HG03139 (cell line): ENCODE results near the gene PLSCR3.

Experiments
- ATAC-seq: cut with Tn5 transposase; IDR thresholded peaks from one replicate; pipeline ENCODE4 v1.9.1; 2021; ENCODE audit not compliant: unreplicated experiment

Gene PLSCR3

DNA sequence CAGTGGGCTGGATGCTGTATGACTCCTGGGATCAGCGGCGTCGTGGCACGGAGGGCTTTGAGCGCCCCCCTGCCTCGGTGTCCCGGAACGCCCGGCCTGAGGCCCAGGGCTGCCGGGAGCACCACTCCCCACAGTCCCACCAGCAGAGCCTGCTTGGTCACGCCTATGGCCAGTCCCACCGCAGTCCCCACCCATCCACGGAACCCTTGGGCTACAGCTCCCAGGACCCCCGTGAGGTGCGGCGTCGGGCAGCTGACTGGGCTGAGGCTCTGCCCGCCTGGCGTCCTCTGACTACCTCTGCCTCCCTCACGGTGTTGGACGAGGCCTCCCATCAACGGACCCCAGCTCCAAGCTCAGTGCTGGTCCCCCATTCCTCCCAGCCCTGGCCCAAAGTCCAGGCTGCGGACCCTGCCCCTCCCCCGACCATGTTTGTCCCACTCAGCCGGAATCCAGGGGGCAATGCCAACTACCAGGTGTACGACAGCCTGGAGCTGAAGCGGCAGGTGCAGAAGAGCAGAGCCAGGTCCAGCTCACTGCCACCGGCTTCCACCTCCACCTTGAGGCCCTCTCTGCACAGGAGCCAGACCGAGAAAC lies 32.7 kb upstream of the PLSCR3 start:
- ATAC-seq: no peak

DNA sequence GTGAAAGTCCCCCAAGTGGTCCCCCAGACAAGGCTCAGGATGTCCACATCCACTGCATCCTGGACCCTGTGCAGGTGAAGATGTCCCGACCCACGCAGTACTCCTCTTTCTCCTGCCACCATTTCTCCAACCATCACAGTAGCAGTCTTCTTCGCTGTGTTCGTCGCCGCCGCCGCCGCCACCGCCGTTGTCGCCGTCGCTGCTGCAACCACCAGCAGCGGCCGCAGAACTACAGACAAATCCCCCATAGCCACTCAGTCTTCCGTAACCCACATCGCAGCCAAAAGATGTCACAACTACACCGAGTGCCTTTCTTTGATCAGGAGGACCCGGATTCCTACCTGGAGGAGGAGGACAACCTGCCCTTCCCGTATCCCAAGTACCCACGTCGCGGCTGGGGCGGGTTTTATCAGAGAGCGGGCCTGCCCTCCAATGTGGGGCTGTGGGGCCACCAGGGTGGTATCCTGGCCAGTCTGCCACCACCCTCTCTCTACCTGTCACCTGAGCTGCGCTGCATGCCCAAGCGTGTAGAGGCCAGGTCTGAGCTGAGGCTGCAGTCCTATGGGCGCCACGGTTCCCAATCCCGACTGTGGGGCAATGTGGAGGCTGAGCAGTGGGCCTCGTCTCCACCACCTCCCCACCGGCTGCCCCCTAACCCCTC lies 32.0 kb upstream of the PLSCR3 start:
- no peak for ATAC-seq

DNA sequence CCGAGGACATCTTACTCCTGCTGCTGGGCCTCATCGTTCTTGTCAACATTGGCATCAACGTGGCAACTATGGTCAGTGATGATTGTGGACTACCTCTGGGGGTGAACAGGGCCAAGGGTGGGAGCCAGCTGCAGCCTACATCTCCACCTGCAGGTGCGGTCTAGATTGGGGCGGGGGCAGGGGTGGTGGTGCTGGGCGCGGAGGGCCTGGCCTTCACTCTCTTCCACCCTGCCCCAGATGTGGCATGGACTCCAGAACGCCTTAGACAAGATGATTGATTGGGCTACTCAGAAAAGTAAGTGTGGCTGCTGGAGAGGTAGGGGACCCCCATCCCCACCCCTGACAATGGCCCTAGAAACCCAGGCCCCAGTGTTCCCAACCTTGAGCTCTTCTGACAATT lies 31.4 kb upstream of the PLSCR3 start:
- ATAC-seq: no peak

DNA sequence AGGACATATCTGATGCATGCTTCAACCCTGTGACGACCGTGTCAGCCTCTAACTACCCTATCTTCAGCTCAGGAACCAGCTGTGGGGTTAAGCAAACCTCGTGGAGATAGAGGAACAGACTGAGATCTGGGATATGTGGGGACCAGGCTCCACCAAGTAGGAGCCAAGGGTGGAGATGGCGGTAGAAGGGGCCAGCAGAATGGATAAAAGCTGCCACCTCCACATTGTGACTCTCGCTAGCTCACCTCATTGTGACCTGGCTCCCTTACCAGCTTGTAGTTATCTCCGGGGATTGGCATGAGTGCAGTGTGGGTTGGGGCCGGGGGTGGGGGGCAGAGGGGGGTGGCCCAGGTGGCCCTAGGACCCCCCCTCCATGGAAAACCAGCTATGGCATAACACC lies 31.0 kb upstream of the PLSCR3 start, which contains the start of gene SPEM2:
Gene SPEM2 (plus strand): TSS at position 301 of the 400 bp plus-strand sequence. CDS start 73 bp downstream, at position 374.
- no peak for ATAC-seq

DNA sequence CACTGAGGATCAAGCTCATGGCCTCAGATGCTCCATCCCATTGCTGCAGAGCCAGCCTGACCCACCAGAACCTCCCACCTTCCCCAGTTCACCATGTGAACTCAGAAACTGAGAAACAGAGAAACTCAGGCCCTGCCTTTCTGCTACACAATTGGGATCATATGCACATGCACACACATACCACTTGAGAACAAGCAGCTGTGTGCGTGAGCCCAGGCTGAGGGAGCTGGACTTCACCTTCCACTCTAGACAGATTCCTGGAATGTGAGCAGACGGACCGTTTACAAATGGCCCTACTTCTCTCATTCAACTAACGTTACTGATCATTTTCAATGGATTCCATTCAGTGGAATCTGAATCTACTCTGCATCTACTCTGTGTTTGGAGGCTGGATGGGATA lies 29.4 kb upstream of the PLSCR3 start:
- ATAC-seq: no peak

DNA sequence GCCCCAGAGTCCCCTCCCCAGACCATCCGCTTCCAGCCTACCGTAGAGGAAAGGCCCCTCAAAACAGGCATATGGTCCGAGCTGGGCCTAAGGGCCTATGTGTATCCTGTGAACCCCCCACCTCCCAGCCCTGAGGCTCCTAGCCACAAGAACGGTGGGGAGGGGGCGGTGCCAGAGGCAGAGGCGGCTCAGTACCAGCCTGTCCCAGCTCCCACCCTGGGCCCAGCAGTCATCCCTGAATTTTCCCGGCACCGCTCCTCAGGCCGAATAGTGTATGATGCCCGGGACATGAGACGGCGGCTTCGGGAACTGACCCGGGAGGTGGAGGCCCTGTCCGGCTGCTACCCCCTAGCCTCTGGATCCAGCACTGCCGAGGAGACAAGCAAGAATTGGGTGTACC lies 26.9 kb upstream of the PLSCR3 start:
- no peak for ATAC-seq

DNA sequence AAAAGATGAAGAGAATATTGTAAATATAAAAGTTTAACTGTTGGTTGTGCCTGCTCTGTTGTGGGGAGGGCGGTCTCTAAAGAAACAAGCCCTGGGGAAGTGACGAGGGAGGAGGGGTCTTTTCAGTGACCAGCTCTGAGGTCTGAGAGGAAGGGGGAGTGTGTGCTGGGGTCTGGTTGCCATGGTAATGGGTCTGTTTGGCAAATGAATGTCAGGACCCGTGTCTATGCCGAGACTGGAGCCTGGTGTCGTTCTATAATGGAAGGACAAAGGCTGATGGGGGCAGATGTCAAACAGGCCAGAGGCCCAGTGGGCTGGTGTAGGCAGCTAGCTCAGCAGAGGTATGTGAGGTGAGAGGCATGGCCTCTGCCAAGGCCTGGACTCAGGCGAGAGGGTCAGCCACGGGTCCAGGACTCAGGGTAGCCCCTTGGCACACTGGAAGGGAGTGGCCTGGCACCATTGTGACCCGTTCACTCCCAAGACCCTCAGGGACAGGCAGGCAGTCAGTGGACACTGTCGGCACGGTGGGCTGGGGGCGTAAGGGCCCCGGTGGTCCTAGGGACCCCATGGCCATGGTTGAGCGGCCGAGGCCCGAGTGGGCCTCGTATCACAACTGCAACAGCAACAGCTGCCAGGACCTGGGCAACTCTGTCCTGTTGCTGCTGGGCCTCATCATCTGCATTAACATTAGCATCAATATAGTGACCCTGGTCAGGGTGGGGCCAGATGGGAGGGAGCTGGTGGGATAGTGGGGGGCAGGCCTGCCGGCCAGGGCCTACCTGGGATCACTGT lies 25.7 kb upstream of the PLSCR3 start, which contains the start of gene SPEM1:
Gene SPEM1 (plus strand): TSS at position 506 of the 792 bp plus-strand sequence. CDS start 61 bp downstream, at position 567.
- ATAC-seq: no peak

DNA sequence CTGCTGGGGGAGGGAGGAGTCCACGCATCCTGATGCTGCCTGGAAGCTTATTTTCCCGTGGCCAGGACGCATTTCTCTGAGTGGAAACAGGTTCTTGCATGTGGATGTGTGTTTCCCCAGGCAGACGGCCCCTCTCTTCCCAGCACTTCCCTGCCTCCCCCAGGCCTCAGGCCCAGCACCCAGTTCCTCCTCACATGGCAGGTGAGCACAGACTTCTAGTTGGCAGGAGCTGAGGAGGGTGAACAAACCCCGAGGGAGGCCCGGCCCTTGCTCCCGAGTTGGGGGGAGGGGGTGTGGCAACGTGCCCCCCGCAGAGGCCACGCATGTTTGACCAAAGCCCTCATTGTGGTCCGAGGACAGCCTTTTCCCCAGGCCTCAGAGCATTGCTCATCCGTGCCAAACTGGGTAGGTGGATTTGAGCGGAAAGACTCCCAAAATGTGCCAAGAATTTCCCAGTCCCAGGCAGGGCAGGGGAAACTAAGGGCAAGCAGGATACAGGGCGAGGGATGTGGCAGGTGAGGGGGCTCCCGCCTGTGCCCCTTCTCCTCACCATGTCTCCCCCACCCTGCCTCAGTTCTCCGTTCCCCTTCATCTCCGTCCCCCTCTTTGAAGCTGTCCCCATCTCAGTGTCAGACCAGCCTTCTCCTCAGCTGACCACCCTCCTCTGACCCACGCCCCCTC lies 24.3 kb upstream of the PLSCR3 start:
- ATAC-seq: no peak

DNA sequence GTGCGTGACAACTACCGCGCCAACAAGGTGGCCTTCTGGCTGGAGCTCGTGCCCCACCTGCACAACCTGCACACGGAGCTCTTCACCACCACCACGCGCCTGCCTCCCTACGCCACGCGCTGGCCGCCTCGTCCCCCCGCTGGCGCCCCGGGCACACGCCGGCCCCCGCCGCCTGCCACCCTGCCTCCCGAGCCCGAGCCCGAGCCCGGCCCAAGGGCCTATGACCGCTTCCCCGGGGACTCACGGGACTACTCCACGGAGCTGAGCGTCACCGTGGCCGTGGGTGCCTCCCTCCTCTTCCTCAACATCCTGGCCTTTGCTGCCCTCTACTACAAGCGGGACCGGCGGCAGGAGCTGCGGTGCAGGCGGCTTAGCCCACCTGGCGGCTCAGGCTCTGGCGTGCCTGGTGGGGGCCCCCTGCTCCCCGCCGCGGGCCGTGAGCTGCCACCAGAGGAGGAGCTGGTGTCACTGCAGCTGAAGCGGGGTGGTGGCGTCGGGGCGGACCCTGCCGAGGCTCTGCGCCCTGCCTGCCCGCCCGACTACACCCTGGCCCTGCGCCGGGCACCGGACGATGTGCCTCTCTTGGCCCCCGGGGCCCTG lies 22.8 kb upstream of the PLSCR3 start:
- ATAC-seq: no peak

DNA sequence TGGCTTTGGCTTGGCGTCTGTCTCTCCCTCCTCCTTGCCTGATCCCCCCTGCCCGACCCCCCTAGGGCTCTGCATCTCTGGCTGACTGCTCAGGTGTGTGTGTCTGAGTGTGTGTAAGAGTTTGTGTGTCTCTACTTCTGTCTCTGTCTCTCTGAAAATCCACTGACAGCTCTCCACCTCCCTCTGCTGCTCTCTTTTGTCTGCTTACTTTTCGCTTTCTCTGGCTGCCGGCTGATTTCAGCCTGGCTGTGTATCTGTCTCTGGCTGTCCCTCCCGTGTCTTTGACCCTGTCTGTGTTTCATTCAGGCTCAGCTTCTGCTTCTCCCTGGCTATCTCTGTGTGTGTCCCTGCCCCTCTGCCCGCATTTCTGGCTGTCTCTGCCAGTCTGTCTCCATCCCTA lies 22.0 kb upstream of the PLSCR3 start:
- no peak for ATAC-seq

DNA sequence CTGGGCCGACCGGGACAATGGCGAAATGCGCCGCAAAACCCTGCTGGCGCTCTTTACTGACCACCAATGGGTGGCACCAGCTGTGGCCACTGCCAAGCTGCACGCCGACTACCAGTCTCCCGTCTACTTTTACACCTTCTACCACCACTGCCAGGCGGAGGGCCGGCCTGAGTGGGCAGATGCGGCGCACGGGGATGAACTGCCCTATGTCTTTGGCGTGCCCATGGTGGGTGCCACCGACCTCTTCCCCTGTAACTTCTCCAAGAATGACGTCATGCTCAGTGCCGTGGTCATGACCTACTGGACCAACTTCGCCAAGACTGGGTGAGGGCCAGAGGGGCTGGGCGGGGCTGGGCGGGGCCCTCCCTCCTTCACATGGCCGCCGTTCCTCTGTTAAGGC lies 21.5 kb upstream of the PLSCR3 start:
- ATAC-seq: no peak

DNA sequence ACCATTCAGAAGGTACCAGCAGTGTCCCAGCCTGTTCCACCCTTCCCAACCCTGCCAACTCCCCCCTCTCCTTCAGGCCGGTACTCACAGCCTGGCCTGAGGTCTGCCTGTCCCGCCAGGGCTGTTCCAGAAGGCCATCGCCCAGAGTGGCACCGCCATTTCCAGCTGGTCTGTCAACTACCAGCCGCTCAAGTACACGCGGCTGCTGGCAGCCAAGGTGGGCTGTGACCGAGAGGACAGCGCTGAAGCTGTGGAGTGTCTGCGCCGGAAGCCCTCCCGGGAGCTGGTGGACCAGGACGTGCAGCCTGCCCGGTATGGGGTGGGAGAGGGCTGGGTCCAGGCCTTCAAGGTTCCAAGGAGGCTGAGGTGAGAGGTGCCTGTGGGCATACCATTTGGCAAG lies 20.5 kb upstream of the PLSCR3 start:
- no peak for ATAC-seq

DNA sequence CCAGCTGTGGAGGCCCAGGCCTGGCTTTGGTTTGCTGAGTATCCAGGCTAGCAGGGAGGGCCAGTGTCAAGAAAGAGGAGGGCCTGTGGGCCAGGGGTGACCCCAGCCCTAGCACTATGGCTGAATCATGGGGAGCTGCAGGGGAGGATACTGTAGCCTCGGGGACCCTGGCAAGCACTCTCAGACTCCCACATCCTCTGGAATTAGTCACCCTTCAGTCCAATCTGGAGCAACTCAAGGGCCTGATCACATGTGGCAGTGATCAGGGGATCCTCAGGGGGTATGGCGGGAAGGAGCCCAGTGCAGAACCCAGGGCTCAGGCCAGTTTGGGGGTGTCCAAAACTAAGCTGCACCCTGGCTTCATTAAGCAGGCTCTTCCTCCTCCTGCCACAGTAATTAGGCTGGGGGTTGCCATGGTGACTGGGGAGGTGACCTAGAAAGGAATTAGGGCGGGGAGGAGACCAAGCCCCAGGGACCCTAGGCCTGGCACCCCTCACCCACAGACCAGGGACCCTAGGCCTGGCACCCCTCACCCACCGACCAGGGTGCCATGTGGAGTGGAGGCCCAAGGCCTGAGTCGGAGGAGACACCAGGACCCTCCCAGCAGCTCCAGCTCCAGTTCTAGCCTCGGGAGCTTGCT lies 19.1 kb upstream of the PLSCR3 start:
- ATAC-seq: no peak

DNA sequence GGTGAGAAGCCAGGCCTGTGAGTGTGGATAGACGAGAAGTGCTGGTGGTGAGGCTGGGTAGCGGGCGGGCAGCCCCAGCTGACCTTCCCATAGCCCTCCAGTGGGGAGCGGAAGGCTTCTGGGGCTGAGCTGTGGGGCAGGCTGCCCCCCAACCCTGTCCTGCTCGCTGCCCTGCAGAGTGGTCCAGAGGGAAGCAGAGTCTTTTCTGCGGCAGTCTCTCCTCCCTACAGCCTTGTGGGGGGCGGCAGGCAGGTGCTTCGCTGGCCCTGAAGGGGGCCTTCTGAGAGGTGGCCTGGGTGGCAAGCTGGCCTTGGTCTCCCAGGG lies 17.1 kb upstream of the PLSCR3 start:
- no peak for ATAC-seq

DNA sequence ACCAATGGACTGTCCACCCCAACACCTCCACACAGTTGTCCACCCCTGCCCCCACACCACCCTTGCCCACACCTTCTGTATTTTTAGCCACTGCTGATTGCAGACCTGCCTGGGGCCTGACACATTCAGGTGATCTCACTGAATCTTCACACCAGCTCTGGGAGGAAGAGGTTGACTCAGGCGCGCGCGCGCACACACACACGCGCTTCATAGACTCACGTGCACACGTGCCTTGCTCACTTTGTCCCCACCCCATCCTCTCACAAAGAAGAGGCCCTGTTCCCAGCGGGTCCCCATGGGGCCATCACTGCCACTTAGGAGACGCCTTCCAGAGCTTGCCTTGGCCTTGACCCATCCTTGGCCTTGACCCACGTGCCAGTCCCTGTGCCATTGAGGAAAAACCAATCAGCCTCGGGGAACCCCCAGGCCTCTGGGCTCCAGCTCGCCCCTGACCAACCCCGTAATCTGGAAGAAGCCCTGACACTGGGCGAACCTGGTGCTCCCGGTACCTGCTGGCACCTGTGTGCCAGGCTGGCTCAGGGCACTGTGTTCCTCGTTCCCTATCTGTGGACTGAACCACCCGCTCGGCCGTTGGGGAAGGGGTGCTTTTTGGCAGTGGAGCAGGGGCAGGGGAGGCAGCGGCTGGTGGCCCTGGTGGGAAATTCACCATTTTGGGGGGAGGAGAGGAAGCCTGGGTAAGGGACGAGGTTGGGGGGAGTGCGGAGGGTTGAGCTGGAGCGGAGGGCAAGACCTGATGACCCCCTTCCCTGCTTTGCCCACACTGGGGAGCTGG lies 16.5 kb upstream of the PLSCR3 start:
- no peak for ATAC-seq

DNA sequence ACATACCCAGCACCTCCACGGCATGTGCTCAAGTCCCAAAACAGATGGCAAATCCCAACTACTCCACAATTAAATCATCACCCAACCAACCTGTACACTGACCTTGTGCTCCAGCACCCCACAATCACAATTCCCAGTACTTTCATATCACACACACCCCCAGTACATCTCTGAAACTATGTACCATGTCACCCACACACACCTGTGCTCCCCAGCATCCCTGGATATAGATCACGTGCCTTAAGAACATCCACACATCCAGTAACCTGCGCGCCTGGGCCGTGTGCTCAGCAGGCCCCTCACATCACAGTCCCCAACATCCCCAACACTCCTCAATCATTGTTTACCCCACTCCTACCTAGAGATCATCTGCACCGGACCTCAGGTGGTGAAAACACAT lies 15.4 kb upstream of the PLSCR3 start:
- no peak for ATAC-seq

DNA sequence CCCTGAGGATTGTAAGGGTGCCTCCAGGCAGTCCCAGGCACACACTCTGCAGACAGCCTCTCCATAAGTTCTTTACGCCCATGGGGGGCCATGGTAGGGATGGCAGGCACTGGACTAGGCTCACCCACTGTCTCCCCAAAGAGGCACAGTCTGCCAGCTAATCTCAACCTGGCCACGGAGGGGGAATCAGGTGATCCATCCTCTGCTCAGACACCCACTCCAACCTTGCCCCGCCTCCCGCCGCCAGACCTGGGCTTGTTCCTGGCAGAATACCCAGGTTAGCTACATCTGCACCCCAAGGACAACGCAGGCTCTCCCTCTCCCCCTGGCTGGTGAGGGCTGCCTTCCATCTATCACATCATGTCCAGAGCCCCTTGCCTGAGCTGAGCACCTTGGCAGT lies 14.5 kb upstream of the PLSCR3 start:
- no peak for ATAC-seq

DNA sequence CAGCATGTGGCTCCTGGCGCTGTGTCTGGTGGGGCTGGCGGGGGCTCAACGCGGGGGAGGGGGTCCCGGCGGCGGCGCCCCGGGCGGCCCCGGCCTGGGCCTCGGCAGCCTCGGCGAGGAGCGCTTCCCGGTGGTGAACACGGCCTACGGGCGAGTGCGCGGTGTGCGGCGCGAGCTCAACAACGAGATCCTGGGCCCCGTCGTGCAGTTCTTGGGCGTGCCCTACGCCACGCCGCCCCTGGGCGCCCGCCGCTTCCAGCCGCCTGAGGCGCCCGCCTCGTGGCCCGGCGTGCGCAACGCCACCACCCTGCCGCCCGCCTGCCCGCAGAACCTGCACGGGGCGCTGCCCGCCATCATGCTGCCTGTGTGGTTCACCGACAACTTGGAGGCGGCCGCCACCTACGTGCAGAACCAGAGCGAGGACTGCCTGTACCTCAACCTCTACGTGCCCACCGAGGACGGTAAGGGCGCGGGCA lies 14.0 kb upstream of the PLSCR3 start:
- no peak for ATAC-seq

DNA sequence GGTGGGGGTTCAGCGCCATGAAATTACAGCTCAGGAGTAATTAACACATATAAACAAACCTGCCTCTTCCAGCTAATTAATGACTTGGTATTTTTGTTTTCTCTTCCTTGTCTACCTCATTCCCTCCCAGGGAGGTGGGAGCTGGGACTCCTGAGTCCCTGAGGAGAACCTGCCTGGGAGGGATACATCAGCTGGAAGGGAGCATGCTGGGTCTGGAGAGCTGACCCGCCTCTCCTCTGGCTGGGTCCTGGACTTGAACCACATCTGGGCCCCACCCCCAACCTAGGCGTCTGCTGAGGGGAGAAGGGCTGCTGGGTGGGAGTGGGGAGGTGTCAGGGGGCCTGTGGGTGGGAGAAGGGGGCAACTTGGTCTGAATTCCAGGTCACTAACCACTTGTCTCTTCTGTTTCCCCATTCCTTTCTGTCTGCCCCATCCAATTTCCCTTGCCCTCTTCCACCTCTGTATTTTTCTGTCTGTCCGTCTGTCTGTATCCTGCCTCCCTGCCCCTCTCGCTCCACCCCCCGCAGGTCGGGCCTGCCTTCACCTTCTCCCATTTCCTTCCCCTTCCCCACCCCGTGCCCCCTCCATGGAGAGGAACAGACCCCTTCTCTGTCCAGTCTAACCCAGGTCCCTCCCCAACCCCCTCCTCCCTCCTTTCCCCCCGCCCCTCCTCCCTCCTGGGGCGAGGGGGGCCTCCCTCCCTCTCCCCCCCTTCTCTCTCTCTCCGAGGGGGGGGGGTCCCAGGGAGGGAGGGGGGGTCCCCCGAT lies 13.3 kb upstream of the PLSCR3 start, which contains the start of gene NLGN2:
Gene NLGN2 (plus strand): TSS at position 361 of the 767 bp plus-strand sequence. CDS start 411 bp downstream, outside the sequence.
- no peak for ATAC-seq
